ENCODE measurements around the gene ISG20. TPM values are rescaled to one million over a fixed set of nuclear protein-coding genes. Genes with fewer than 3 reads are reported as not detected.
A peak's percentile ranks its signal among the peaks of the same experiment; 100 is the strongest.

The ISG20 gene
- total and polyA plus RNA-seq, 2 experiments from 2014 or later, result 13.3 to 15.8 TPM

DNA sequence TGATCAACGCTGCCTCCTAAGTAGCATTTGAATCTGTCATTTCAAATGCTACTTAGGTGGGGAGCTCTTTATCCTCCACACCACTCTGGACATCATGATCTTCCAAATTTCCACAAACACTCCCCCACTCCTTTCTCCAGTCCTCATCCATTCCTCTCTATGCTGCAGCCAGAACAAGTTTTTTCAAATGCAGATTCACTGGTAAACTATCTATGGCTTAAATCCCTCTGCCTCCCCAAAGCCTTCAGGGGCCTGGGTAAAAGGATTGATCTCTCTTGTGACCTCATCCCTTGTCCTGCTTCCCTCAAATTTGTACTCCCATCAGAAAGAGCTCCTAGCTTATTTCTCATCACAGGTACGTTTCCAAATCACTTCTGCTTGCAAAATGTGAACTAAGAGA is 19.0 kb upstream of the ISG20 start:
- Histone ChIP-seq H3K4me3 (no peak overlapping the region), H3K9me3 (ENCODE audit: low read depth) (no peaks in the 10 kb centered on the region), H3K4me2 (no peak overlapping the region), H2AFZ (no peak overlapping the region), H3K9me2 (replicated peaks; ENCODE audit: insufficient read depth) (no peaks in the 10 kb centered on the region), H3K79me2 (peaks cover 35% of the 10 kb centered on the region), H3K4me1 (ENCODE audit: insufficient read depth) (peaks cover 12% of the 10 kb centered on the region), H3K27me3 (no peaks in the 10 kb centered on the region), H3K27ac (no peak overlapping the region), H3K36me3 (replicated peaks; ENCODE audit: insufficient read depth, low read depth) (no peaks in the 10 kb centered on the region), H4K20me1 (ENCODE audit: insufficient read depth, poor library complexity, severe bottlenecking) (peaks cover 14% of the 10 kb centered on the region)
- 86% methylated on average over 2 of the region's 2 CpGs for WGBS (ENCODE audit: low lambda C conversion rate, missing lambda C conversion rate)
- TF ChIP-seq EZH2phosphoT487 (IDR thresholded peaks at IDR 0.05; ENCODE audit: low read depth, severe bottlenecking, unreplicated experiment) (no peak), EZH2 (IDR thresholded peaks at IDR 0.05; ENCODE audit: borderline replicate concordance) (no peak)
- DNase-seq (ENCODE audit: low spot score), result no peak

DNA sequence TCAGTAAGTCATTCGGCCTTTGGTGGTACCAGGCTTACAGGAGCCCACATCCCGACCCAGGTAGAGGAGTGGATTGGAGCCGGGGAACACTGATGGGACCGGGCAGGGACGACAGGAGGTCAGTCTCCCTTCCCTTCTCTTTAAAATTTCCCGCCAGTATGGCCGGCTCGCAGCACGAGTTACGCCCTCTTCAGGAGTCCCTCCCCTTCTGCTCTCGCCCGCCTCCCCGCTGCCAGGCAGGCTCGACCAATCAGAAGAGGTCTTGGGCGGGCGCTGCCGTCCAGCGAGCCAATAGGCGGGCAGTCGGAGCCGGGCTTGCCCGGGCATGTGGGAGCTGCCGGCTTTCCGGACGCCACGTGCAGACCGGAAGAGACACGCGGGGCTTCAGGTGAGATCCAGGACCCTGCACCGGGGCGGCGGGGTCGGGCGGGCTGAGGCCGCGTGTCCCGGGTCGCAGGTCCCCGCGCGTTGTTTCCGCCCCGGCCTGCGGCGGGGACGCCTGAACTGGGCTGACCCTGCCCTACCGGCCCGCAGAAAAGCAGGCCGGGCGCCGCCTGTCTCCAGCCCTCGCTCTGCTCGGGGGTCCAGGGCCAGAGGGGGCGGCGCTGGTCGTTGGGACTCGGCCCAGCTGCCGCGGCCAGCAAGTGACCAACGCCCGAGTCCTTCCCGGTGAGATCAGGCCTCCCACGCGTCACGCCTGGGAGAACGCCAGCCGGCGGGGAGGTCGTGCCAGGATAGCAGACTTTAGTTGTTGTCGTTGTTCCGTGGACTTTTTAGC is 17.6 kb upstream of the ISG20 start, which contains the start of gene AEN:
Gene AEN (plus strand): TSS at position 346 of the 778 bp plus-strand sequence. CDS start 4,870 bp downstream, outside the sequence.
- DNase-seq (ENCODE audit: low spot score), result peak; percentile 98
- Histone ChIP-seq H3K27ac (peak within 1 kb of the TSS; percentile 82), H3K4me2 (peak within 1 kb of the TSS; percentile 94), H3K36me3 (replicated peaks; ENCODE audit: insufficient read depth, low read depth) (no peaks in the 10 kb centered on the region), H4K20me1 (ENCODE audit: insufficient read depth, poor library complexity, severe bottlenecking) (peaks cover 21% of the 10 kb centered on the region), H3K9me3 (ENCODE audit: low read depth) (no peaks in the 10 kb centered on the region), H3K9me2 (replicated peaks; ENCODE audit: insufficient read depth) (no peaks in the 10 kb centered on the region), H3K4me3 (peak within 1 kb of the TSS; percentile 62), H2AFZ (peak within 1 kb of the TSS; percentile 48), H3K4me1 (ENCODE audit: insufficient read depth) (peaks cover 7% of the 10 kb centered on the region), H3K27me3 (no peaks in the 10 kb centered on the region), H3K79me2 (peaks cover 49% of the 10 kb centered on the region)
- WGBS (ENCODE audit: low lambda C conversion rate, missing lambda C conversion rate), result 1% methylated on average over 60 of the region's 71 CpGs
- no peak for TF ChIP-seq EZH2 (IDR thresholded peaks at IDR 0.05; ENCODE audit: borderline replicate concordance)
- TF ChIP-seq EZH2phosphoT487 (IDR thresholded peaks at IDR 0.05; ENCODE audit: low read depth, severe bottlenecking, unreplicated experiment), result no peak
- TF ChIP-seq, protein P1, sequence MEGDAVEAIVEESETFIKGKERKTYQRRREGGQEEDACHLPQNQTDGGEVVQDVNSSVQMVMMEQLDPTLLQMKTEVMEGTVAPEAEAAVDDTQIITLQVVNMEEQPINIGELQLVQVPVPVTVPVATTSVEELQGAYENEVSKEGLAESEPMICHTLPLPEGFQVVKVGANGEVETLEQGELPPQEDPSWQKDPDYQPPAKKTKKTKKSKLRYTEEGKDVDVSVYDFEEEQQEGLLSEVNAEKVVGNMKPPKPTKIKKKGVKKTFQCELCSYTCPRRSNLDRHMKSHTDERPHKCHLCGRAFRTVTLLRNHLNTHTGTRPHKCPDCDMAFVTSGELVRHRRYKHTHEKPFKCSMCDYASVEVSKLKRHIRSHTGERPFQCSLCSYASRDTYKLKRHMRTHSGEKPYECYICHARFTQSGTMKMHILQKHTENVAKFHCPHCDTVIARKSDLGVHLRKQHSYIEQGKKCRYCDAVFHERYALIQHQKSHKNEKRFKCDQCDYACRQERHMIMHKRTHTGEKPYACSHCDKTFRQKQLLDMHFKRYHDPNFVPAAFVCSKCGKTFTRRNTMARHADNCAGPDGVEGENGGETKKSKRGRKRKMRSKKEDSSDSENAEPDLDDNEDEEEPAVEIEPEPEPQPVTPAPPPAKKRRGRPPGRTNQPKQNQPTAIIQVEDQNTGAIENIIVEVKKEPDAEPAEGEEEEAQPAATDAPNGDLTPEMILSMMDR (IDR thresholded peaks at IDR 0.05; ENCODE audit: poor library complexity), result no peak

DNA sequence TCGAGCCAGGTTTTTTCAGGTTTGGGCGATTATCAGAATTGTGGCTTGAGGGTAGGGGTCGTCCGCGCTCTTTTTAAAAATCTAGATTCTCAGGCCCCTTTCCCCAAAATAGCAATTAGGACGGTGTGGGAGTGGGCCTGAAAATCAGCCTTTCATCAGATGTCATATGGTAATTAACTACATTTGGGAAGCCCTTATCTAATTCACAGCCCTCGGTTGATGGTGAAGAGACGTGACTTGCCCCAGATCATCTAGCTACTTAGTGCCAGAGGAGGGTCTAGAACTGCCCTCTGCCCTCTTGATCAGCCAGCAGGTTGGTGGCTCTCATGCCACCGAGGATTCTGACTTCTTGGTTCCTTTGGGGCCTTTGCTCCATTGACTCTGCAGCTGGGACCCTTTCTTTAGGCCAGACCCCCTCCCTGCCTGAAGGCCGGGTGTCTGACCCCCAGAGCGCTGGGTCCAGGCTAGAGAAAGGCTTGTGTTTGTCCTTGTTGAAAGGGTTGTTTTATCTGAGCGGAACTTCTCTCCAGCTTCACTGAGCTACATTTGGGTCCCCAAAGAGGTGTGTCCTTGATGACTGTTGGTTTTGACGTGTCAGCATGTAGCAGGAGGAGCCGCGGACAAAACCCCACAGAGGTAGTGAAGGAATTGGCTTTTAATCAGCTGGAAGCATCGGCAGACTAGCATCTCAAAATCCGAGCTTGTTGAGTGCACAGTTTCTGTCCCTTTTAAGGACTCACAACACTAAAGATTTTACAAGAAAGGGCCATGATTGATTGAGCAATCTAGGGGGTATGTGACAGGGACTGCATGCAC is 16.8 kb upstream of the ISG20 start:
- Histone ChIP-seq H3K79me2 (peaks cover 57% of the 10 kb centered on the region), H4K20me1 (ENCODE audit: insufficient read depth, poor library complexity, severe bottlenecking) (peaks cover 30% of the 10 kb centered on the region), H2AFZ (peak overlapping the region; percentile 48), H3K9me2 (replicated peaks; ENCODE audit: insufficient read depth) (no peaks in the 10 kb centered on the region), H3K36me3 (replicated peaks; ENCODE audit: insufficient read depth, low read depth) (no peaks in the 10 kb centered on the region), H3K27me3 (no peaks in the 10 kb centered on the region), H3K9me3 (ENCODE audit: low read depth) (no peaks in the 10 kb centered on the region), H3K4me3 (peak overlapping the region; percentile 62), H3K27ac (peak overlapping the region; percentile 82), H3K4me1 (ENCODE audit: insufficient read depth) (peaks cover 7% of the 10 kb centered on the region), H3K4me2 (peak overlapping the region; percentile 94)
- WGBS (ENCODE audit: low lambda C conversion rate, missing lambda C conversion rate), result 3% methylated on average over 17 of the region's 17 CpGs
- peak; percentile 45 for DNase-seq (ENCODE audit: low spot score)
- TF ChIP-seq EZH2phosphoT487 (IDR thresholded peaks at IDR 0.05; ENCODE audit: low read depth, severe bottlenecking, unreplicated experiment), result no peak
- TF ChIP-seq EZH2 (IDR thresholded peaks at IDR 0.05; ENCODE audit: borderline replicate concordance), result no peak
- TF ChIP-seq, protein P1 (IDR thresholded peaks at IDR 0.05; ENCODE audit: poor library complexity), result no peak

Data from hepatocyte (in vitro differentiated cells).